Hematopoietic multipotent progenitor cell treated with erythropoietin and hydrocortisone succinate and interleukin-3 and kit ligand, for 15 days (in vitro differentiated cells): ENCODE measurements around the gene METTL17.

Experiments
- DNase-seq: peaks from one replicate; pipeline ENCODE4 v3.0.0-alpha.2; 2015; ENCODE audit warnings: low spot score

The METTL17 gene

DNA sequence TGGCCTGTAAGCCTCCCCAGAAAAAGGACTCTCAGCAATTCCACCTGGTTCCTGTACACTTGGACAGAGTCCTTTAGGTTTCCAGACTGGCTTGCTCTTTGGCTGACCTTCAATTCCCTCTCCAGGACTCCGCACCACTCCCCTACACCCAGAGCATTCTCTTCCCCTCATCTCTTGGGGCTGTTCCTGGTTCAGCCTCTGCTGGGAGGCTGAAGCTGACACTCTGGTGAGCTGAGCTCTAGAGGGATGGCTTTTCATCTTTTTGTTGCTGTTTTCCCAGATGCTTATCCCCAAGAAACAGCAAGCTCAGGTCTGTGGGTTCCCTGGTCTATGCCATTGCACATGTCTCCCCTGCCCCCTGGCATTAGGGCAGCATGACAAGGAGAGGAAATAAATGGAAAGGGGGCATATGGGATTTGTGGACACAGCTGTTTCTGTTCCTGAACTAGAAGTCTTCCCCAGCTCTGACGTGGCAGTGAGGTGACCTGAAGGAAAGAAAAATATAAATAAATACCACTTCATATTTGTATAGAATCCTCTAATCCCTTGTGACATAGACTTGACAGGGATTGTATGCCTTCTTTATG, 53.7 kb downstream of the METTL17 start:
- no peak for DNase-seq

DNA sequence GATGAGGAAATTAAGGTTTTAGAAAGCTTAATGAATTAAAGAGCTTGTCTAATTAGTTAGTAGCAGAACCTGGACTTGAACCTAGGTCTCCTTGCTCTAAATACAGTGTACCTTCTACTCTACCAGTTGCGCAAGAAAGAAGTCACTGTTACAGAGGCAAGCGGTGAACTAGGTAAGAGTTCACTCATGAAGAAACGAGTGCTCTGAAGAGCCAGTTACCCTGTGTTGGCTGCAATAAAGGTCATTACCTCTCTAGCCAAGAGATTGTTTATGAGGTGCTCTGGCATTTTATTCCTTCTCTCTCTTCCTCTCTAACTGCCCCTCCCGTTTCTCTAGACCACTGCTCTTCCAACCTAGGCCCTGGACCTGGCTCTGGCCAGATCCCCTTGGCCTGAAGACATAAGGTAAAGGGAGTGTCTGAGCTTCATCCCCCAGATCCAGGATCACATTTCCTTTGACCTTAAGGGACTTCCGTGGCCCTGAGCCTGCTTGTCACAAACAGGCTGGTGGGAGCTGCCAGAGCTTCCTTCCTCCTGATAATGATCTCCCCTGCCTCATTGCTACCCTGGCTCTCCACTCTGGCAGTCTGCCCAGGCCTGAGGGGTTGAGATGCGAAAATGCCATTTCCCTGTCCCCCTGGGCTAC, 54.3 kb downstream of the METTL17 start:
- DNase-seq, result no peak
